AG09319 (cell line): ENCODE results near the gene CNTNAP5.

Source experiments
- DNase-seq: peaks from one replicate; pipeline ENCODE4 v3.0.0-alpha.2; 2010; ENCODE audit warnings: low read depth; ENCODE audit errors: extremely low read depth
- TF ChIP-seq, protein P1 (sequence below): IDR thresholded peaks from 2 replicates; pipeline ENCODE4 v1.5.1; 2011; ENCODE audit warnings: low read depth, mild to moderate bottlenecking, inconsistent platforms, low read length, moderate library complexity

The CNTNAP5 gene

DNA sequence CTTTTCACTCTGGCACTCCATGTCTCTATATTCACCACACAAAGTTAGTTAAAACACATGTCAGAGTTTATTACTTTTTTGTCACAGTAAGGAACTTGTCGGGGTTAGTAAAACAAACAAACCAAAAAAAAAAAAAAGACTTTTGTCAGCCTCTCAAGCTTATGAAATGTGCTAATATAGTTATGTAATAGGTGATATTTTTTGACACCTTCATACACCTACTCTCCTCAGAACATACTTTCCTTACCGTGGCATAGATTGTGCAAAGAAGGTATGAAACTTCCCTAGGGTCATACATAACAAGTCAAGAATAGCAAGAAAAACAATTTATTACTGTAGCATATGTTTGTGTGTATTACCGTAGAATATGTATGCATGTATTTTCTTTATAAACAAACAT, 633.3 kb downstream of the CNTNAP5 start:
- no peak for DNase-seq
- TF ChIP-seq, protein P1, sequence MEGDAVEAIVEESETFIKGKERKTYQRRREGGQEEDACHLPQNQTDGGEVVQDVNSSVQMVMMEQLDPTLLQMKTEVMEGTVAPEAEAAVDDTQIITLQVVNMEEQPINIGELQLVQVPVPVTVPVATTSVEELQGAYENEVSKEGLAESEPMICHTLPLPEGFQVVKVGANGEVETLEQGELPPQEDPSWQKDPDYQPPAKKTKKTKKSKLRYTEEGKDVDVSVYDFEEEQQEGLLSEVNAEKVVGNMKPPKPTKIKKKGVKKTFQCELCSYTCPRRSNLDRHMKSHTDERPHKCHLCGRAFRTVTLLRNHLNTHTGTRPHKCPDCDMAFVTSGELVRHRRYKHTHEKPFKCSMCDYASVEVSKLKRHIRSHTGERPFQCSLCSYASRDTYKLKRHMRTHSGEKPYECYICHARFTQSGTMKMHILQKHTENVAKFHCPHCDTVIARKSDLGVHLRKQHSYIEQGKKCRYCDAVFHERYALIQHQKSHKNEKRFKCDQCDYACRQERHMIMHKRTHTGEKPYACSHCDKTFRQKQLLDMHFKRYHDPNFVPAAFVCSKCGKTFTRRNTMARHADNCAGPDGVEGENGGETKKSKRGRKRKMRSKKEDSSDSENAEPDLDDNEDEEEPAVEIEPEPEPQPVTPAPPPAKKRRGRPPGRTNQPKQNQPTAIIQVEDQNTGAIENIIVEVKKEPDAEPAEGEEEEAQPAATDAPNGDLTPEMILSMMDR: no peak

DNA sequence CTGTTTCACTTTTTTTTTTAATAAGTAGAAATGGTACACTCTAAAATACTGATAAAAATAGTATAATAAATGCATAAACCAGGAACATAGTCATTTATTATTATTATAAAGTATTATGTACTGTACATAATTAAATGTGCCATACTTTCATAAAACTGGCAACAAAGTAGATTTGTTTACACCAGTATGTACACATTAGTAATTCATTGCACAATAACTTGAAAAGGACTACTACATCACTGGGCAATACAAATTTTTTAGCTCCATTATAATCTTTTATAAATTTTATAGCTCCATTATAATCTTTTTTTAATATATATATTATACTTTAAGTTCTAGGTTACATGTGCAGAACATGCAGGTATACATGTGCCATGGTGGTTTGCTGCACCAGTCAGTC, 636.5 kb downstream of the CNTNAP5 start:
- TF ChIP-seq, protein P1: no peak
- no peak for DNase-seq

- no peak for DNase-seq
- TF ChIP-seq, protein P1: no peak
Measured at GRCh38 chr2:124662946-124663644, 638.0 kb downstream of the CNTNAP5 start.

GRCh38 chr2:124663645-124663997, 638.5 kb downstream of the CNTNAP5 start:
- DNase-seq: no peak
- TF ChIP-seq, protein P1: no peak

- DNase-seq: no peak
- TF ChIP-seq, protein P1: no peak
Measured at GRCh38 chr2:124664363-124664762, 639.3 kb downstream of the CNTNAP5 start.

DNA sequence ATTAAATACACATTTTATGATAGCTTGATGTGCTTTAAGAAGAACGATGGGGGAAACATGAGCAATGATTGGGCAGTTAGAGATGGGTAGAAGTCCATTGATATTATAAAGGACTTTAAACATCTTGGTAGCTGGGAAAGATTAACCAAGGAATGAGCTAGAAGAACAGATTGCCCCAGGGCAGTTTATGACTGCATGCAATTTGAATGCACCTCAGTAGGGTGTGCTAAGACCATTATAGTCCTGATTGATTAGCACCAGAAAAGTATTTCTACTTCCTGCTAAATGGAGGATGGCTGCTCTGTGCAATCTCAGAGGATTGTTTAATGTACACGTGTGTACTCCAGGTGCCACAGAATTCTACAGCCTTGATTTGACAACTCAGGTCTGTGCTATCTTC, 641.9 kb downstream of the CNTNAP5 start:
- no peak for DNase-seq
- TF ChIP-seq, protein P1: no peak

DNA sequence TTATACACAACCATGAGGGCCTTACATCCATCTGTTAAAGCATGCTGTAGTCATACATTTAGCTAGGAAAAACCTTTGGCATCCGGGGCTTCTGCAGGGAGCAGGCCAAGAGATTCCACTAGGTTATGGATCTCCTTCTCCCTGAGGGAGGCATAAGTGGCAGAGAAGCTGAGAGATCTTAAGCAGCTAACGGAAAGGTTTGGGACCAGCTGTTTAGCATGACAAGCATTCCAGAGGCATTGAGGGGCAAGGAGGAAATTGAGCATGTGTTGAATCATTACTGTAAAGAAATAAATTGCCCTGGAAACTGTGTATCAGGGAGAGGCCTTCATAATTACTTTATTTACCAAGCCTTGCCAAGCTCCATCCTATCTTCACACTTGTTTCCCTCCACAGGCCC, 643.1 kb downstream of the CNTNAP5 start:
- TF ChIP-seq, protein P1: no peak
- DNase-seq: no peak
